BE2C (cell line): ENCODE measurements around the gene ZSCAN1.

ENCODE experiments used
- DNase-seq: peaks from one replicate; pipeline ENCODE4 v3.0.0-alpha.2; 2020
- H3K27me3 ChIP-seq: fragments of 250-450 bp; sonication (Bioruptor Pico); 2 replicates; pipeline ENCODE4 v1.5.1; 2020; ENCODE audit warnings: mild to moderate bottlenecking
- H3K36me3 ChIP-seq: fragments of 250-450 bp; sonication (Bioruptor Pico); 2 replicates; pipeline ENCODE4 v1.5.1; 2020; ENCODE audit warnings: mild to moderate bottlenecking
- H3K4me1 ChIP-seq: fragments of 250-450 bp; sonication (Bioruptor Pico); 2 replicates; pipeline ENCODE4 v1.5.1; 2020
- H3K4me3 ChIP-seq: 2 replicates; pipeline ENCODE4 v1.5.1; 2011; ENCODE audit warnings: low read depth, low read length
- H3K9me3 ChIP-seq: fragments of 250-450 bp; sonication (Bioruptor Pico); 2 replicates; pipeline ENCODE4 v1.5.1; 2020
- CTCF ChIP-seq: IDR thresholded peaks from 2 replicates; pipeline ENCODE4 v1.5.1; 2012; ENCODE audit warnings: mild to moderate bottlenecking, low read depth, low read length

ZSCAN1 gene

GRCh38 chr19:58097781-58098681 lies 64.2 kb downstream of the ZSCAN1 start, which contains the start of gene ZSCAN18:
ZSCAN18 (minus strand) TSS chr19:58098231; CDS start chr19:58090267, 7,964 bp downstream.
- Histone ChIP-seq H3K4me3 (peak within 1 kb of the TSS; percentile 82), H3K4me1 (no peaks in the 10 kb centered on the region), H3K36me3 (no peaks in the 10 kb centered on the region), H3K9me3 (peaks cover 9% of the 10 kb centered on the region), H3K27me3 (no peaks in the 10 kb centered on the region)
- TF ChIP-seq CTCF: no peak
- DNase-seq: peak; percentile 98

GRCh38 chr19:58098682-58098998 lies 64.8 kb downstream of the ZSCAN1 start:
- no peak for DNase-seq
- H3K27me3 ChIP-seq: no peaks in the 10 kb centered on the region
- H3K9me3 ChIP-seq: peaks cover 13% of the 10 kb centered on the region
- TF ChIP-seq CTCF: no peak
- peak overlapping the region; percentile 82 for H3K4me3 ChIP-seq
- no peaks in the 10 kb centered on the region for H3K36me3 ChIP-seq
- H3K4me1 ChIP-seq: no peaks in the 10 kb centered on the region
